ENCODE results near the gene SETDB1.

SETDB1 gene

DNA sequence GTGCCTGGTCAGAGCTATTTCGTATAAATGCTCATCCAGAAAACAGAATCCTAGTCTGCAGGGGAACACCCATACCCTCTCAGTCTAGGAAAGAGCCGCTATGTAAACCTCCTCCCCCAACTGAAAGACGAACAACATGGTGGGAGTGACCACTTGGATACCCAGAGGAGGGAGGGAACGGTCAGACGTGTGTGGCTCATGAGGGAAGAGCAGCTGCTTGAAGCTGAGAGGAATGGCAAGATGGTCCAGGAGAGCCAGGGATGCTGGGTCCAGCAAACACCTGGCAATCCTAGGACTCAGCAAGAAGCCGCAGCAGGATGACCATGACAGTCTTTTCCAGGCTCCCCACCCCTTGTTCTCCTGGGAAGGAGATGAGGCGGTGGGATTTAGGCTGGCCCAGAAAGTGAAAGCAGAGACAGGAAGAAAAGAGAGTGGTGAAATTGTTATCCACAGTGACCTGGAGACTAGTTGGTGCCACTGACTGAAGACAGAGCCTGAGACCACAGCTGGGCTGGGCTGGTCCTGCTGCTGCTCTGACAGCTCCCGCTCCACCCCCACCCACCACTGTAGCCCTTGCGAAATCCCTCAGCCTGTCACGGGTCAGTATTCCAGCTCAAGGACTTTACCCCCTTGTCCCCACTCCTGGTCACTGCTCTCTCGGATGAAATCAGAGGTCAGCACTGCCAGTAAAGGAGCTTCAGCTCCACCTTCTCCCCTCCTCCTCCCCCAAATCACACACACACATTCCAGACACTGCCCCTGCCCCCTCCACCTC is 44.8 kb downstream of the SETDB1 start:
- H3K36me3 ChIP-seq (ENCODE audit: control insufficient read depth, insufficient read depth, low read length): peaks cover 33% of the 10 kb centered on the region
- no peaks in the 10 kb centered on the region for H3K27me3 ChIP-seq (ENCODE audit: control insufficient read depth, insufficient read depth, low read length)
- peak overlapping the region; percentile 30 for H3K27ac ChIP-seq (ENCODE audit: low read depth, low read length)
- peak overlapping the region; percentile 47 for H3K4me3 ChIP-seq (ENCODE audit: low read length)
- H3K4me1 ChIP-seq (ENCODE audit: control insufficient read depth, insufficient read depth, low read length): peaks cover 32% of the 10 kb centered on the region
- no peak overlapping the region for H3K9ac ChIP-seq (ENCODE audit: low read length)

DNA sequence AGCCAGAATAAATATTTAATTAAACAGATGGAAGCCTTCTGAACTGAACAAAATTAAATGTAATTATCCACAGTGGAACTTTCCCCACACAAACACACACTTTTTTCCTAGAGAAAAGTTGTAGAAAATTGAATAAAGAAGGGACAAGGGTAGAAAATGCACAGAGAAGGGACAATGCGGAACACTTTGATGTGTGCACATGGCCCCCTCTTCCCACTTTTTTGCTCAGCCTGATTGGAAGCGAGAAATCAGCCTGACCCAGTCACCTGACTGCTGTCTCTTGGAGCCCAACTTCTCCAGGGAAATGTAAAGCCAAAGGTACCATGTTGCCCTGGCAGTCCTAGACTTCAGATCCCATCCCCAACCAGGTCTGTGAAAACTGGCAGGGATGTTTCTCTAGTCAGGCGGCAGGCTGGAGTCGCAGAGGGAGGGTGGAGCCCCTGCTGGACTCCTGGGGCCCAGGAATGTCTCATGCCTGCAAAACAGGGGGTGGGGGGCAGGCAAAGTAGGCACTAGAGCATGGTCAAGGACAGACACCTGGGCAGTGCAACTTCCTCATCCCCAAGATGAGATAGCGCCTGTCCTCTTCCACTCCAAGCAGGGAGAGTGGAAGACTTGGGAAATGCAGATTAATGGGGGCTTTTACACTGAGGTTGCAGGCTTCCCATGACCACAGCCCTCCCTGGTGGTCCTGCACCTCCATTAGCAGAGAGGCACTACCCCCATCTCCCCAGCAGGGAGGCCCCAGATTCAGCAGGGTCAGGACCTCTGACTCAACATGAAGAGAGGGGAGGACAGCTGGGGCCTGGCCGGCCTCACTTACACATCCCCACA is 45.6 kb downstream of the SETDB1 start:
- no peak overlapping the region for H3K9ac ChIP-seq (ENCODE audit: low read length)
- H3K4me3 ChIP-seq (ENCODE audit: low read length): peak overlapping the region; percentile 22
- H3K27me3 ChIP-seq (ENCODE audit: control insufficient read depth, insufficient read depth, low read length): no peaks in the 10 kb centered on the region
- peaks cover 25% of the 10 kb centered on the region for H3K36me3 ChIP-seq (ENCODE audit: control insufficient read depth, insufficient read depth, low read length)
- peaks cover 32% of the 10 kb centered on the region for H3K4me1 ChIP-seq (ENCODE audit: control insufficient read depth, insufficient read depth, low read length)
- peak overlapping the region; percentile 30 for H3K27ac ChIP-seq (ENCODE audit: low read depth, low read length)

DNA sequence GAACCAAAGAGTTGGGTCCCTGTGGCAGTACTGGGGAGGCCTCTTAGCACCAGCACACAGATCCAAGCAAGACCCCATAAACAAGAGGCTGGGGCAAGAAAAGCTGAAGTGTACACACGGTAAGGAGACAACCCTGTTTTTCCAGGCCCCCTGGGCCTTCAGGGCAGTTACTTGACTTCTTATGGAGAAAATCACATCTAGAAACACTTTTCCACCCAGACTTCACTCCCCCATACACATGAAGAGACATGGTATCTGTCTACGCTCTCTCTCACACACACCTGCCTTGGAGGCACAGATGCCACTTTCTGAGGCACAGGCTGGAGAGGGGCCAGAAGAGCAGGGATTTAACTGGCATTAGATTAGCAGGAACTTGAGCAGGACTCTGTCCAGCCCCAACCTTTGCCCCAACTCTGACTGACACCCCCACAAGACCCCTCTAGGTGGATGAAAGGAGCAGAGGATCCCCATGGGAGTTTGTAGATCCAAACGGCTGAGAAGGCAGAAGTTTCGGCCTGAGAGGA is 46.3 kb downstream of the SETDB1 start:
- no peaks in the 10 kb centered on the region for H3K27me3 ChIP-seq (ENCODE audit: control insufficient read depth, insufficient read depth, low read length)
- peak overlapping the region; percentile 73 for H3K4me3 ChIP-seq (ENCODE audit: low read length)
- no peak overlapping the region for H3K27ac ChIP-seq (ENCODE audit: low read depth, low read length)
- peaks cover 19% of the 10 kb centered on the region for H3K36me3 ChIP-seq (ENCODE audit: control insufficient read depth, insufficient read depth, low read length)
- H3K4me1 ChIP-seq (ENCODE audit: control insufficient read depth, insufficient read depth, low read length): peaks cover 32% of the 10 kb centered on the region
- peak overlapping the region; percentile 34 for H3K9ac ChIP-seq (ENCODE audit: low read length)

- Histone ChIP-seq H3K4me1 (ENCODE audit: control insufficient read depth, insufficient read depth, low read length) (peaks cover 32% of the 10 kb centered on the region), H3K9ac (ENCODE audit: low read length) (peak overlapping the region; percentile 49), H3K36me3 (ENCODE audit: control insufficient read depth, insufficient read depth, low read length) (peaks cover 10% of the 10 kb centered on the region), H3K27me3 (ENCODE audit: control insufficient read depth, insufficient read depth, low read length) (no peaks in the 10 kb centered on the region), H3K4me3 (ENCODE audit: low read length) (peak overlapping the region; percentile 73), H3K27ac (ENCODE audit: low read depth, low read length) (peak overlapping the region; percentile 87)
Observed at GRCh38 chr1:150973258-150973835, 47.2 kb downstream of the SETDB1 start.

- Histone ChIP-seq H3K4me1 (ENCODE audit: control insufficient read depth, insufficient read depth, low read length) (peaks cover 32% of the 10 kb centered on the region), H3K9ac (ENCODE audit: low read length) (peak overlapping the region; percentile 49), H3K27me3 (ENCODE audit: control insufficient read depth, insufficient read depth, low read length) (no peaks in the 10 kb centered on the region), H3K27ac (ENCODE audit: low read depth, low read length) (peak overlapping the region; percentile 87), H3K36me3 (ENCODE audit: control insufficient read depth, insufficient read depth, low read length) (peaks cover 4% of the 10 kb centered on the region), H3K4me3 (ENCODE audit: low read length) (peak overlapping the region; percentile 73)
Observed at GRCh38 chr1:150973836-150974579, 47.8 kb downstream of the SETDB1 start.

DNA sequence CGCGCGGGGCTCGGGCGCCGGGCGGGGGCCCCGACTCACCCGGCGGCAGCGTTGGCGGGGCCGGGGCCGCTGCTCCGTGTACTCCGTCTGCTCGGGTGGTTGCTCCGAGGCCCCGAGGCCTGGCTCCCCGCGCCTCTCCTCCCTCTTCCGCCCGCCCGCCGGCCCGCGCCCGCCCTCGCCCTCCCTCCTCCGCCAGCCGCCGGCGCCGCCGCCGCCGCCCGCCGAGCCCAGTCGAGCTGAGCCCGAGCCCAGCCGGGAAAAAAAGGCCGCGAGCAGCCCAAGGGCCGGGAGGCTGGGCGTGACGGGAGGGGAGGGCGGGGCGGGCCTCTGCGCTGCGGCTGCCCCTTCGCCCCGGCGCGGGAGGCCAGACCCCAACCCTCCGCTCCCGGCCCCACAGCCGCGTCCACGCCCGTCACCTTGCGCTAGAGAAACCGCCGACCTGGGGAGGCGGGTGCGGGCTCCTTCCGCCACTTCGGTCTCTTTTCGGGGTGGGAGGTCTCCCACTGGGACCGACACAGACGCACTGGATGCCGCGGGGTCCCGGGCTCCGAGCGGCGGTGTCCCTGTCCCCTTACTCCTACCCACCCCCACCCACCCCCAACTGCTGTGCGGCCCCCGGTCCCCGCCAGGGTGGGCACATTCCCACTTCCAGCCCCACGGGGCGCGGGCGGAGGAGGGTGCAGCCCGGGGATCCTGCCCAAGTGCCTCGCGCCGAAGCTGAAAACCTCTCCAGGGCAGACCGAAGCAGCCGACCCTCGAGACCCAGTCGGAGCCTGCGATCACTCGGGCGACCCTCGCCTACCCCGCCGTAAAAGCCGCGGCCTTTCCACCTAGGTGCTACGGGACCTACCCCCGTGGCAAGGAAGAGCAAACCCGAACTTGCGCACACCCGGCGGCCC is 48.7 kb downstream of the SETDB1 start, which contains the start of gene CERS2:
Gene CERS2, minus strand, starts transcription at position 256 of the 899 bp plus-strand sequence. CDS start 5,745 bp downstream, outside the sequence.
- peaks cover 2% of the 10 kb centered on the region for H3K36me3 ChIP-seq (ENCODE audit: control insufficient read depth, insufficient read depth, low read length)
- no peaks in the 10 kb centered on the region for H3K27me3 ChIP-seq (ENCODE audit: control insufficient read depth, insufficient read depth, low read length)
- peaks cover 32% of the 10 kb centered on the region for H3K4me1 ChIP-seq (ENCODE audit: control insufficient read depth, insufficient read depth, low read length)
- H3K27ac ChIP-seq (ENCODE audit: low read depth, low read length): peak within 1 kb of the TSS; percentile 87
- H3K4me3 ChIP-seq (ENCODE audit: low read length): peak within 1 kb of the TSS; percentile 73
- H3K9ac ChIP-seq (ENCODE audit: low read length): peak within 1 kb of the TSS; percentile 74

DNA sequence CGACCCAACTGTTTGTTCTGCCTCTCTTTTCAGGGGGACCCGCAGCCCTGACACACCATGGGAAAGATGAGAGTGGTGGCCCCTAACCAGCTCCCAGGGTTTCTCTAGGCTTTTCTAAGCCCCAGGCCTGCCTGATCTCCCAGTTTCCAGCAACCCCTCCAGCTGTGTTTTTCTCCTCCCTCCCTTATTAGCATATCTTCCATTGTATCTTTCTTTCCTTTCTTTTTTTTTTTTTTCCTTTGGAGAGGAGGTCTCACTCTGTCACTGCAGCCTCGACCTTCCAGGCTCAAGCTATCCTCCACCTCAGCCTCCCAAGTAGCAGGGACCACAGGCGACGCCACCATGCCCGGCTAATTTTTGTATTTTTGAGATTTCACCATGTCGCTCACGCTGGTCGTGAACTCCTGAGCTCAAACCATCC is 50.2 kb downstream of the SETDB1 start:
- Histone ChIP-seq H3K27ac (ENCODE audit: low read depth, low read length) (peak overlapping the region; percentile 56), H3K9ac (ENCODE audit: low read length) (no peak overlapping the region), H3K27me3 (ENCODE audit: control insufficient read depth, insufficient read depth, low read length) (no peaks in the 10 kb centered on the region), H3K36me3 (ENCODE audit: control insufficient read depth, insufficient read depth, low read length) (no peaks in the 10 kb centered on the region), H3K4me1 (ENCODE audit: control insufficient read depth, insufficient read depth, low read length) (peaks cover 21% of the 10 kb centered on the region), H3K4me3 (ENCODE audit: low read length) (no peak overlapping the region)

- peak overlapping the region; percentile 29 for H3K4me3 ChIP-seq (ENCODE audit: low read length)
- no peaks in the 10 kb centered on the region for H3K27me3 ChIP-seq (ENCODE audit: control insufficient read depth, insufficient read depth, low read length)
- H3K9ac ChIP-seq (ENCODE audit: low read length): no peak overlapping the region
- H3K27ac ChIP-seq (ENCODE audit: low read depth, low read length): peak overlapping the region; percentile 56
- peaks cover 15% of the 10 kb centered on the region for H3K4me1 ChIP-seq (ENCODE audit: control insufficient read depth, insufficient read depth, low read length)
- no peaks in the 10 kb centered on the region for H3K36me3 ChIP-seq (ENCODE audit: control insufficient read depth, insufficient read depth, low read length)
Observed at GRCh38 chr1:150976879-150977694, 50.9 kb downstream of the SETDB1 start.

- no peaks in the 10 kb centered on the region for H3K27me3 ChIP-seq (ENCODE audit: control insufficient read depth, insufficient read depth, low read length)
- peak overlapping the region; percentile 44 for H3K4me3 ChIP-seq (ENCODE audit: low read length)
- no peaks in the 10 kb centered on the region for H3K4me1 ChIP-seq (ENCODE audit: control insufficient read depth, insufficient read depth, low read length)
- H3K9ac ChIP-seq (ENCODE audit: low read length): no peak overlapping the region
- no peak overlapping the region for H3K27ac ChIP-seq (ENCODE audit: low read depth, low read length)
- no peaks in the 10 kb centered on the region for H3K36me3 ChIP-seq (ENCODE audit: control insufficient read depth, insufficient read depth, low read length)
Observed at GRCh38 chr1:150979092-150980056, 53.2 kb downstream of the SETDB1 start.

Measured in rectal smooth muscle tissue (tissue), 1 donor.